Renal pelvis (tissue), 12 donors: ENCODE measurements around the gene ODR4. TPM values are rescaled to one million over a fixed set of nuclear protein-coding genes. Genes with fewer than 3 reads are reported as not detected.
A peak's percentile ranks its signal among the peaks of the same experiment; 100 is the strongest.
"Not testable (repeated sequence)": the region's sequence is repeated elsewhere in the genome, so short reads cannot be mapped to it uniquely, and the experiment has no call there.

ENCODE experiments used
- DNase-seq: peaks from one replicate; pipeline ENCODE4 v3.0.0-alpha.2; 2013
- long read RNA-seq, 16 experiments: transcript quantifications; one replicate each; lab custom pipeline, GENCODE V29; 2026
- polyA plus RNA-seq, 3 donors: library from polyadenylated mRNA; unstranded; fragments of 120-200 nt; gene quantifications; one replicate each; pipeline ENCODE4 v1.2.1, GENCODE V29; 2013; ENCODE audit not compliant: insufficient read length in 3 of 3

ODR4 gene
- polyA plus RNA-seq, result 10 to 100 TPM; 25.4 to 35.3 (median 29.6) TPM
- long read RNA-seq, donor 1, partial matches to known transcripts, result 6 of 12 reads
- long read RNA-seq, donor 1, other reads (novel, unspliced or antisense), result 5 of 12 reads
- long read RNA-seq, donor 2, partial matches to known transcripts, result 8 of 8 reads
- long read RNA-seq, donor 2, other reads (novel, unspliced or antisense), result 0 of 8 reads
- long read RNA-seq, donor 3, result 0 reads
- long read RNA-seq, donor 4, partial matches to known transcripts, result 11 of 12 reads
- long read RNA-seq, donor 4, other reads (novel, unspliced or antisense), result 0 of 12 reads
- long read RNA-seq, donor 5, result 0 reads
- long read RNA-seq, donor 6, partial matches to known transcripts, result 0 of 1 reads
- long read RNA-seq, donor 6, other reads (novel, unspliced or antisense), result 0 of 1 reads
- long read RNA-seq, donor 7, partial matches to known transcripts, result 6 of 8 reads
- long read RNA-seq, donor 7, other reads (novel, unspliced or antisense), result 0 of 8 reads
- long read RNA-seq, donor 8, result 0 reads
- long read RNA-seq, donor 9, partial matches to known transcripts, result 23 of 29 reads
- long read RNA-seq, donor 9, other reads (novel, unspliced or antisense), result 6 of 29 reads
- long read RNA-seq, donor 10, partial matches to known transcripts, result 6 of 7 reads
- long read RNA-seq, donor 10, other reads (novel, unspliced or antisense), result 0 of 7 reads
- long read RNA-seq, donor 11, partial matches to known transcripts, result 0 of 1 reads
- long read RNA-seq, donor 11, other reads (novel, unspliced or antisense), result 0 of 1 reads
- long read RNA-seq, donor 12, partial matches to known transcripts, result 9 of 10 reads
- long read RNA-seq, donor 12, other reads (novel, unspliced or antisense), result 0 of 10 reads
- long read RNA-seq, donor 13, partial matches to known transcripts, result 0 of 1 reads
- long read RNA-seq, donor 13, other reads (novel, unspliced or antisense), result 0 of 1 reads
- long read RNA-seq, donor 14, result 0 reads
- long read RNA-seq, donor 15, partial matches to known transcripts, result 5 of 7 reads
- long read RNA-seq, donor 15, other reads (novel, unspliced or antisense), result 0 of 7 reads
- long read RNA-seq, donor 16, partial matches to known transcripts, result 5 of 5 reads
- long read RNA-seq, donor 16, other reads (novel, unspliced or antisense), result 0 of 5 reads

DNA sequence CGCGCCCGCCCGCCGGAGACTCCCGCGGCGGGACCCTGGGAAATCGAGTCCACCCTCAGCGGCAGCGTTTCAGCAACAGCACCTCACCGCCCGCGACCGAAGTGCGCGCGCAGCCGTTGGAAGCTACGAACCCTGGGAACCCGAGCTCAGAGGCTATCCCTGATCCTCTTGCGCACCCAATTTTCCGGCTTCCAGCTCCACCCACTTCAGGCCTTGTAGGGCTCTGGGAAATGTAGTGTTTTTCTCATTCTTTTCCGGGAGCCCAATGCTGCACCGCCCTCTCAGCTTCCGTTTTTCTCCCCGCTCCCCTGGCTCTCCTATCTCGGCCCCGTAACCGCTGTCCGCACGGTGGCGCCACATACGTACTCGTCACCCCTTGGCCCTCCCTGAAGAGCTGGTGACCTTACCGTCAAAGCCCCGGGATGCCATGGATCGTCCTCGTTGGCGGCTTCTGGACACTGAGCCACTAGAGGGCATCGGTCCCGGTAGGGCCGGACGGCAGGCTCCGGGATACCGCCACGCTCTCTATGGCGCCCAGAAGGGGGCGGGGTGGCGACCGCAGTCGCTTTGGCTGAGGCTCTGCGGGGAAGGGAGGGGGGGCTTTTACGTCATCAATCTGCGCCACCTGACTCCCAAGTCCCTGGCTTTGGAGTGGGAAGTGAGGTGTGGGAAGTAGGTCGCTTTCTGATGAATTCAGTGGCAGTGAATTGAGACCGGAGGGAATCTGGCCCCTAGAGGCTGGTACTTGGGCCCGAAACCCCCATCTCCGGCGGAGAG is at the start of gene ODR4, which contains the start of gene TPR:
Gene ODR4, plus strand, starts transcription at position 687 of the 777 bp plus-strand sequence. CDS start 3,948 bp downstream, outside the sequence.
Gene TPR, minus strand, starts transcription at position 102 of the 777 bp plus-strand sequence. CDS start 225 bp downstream, outside the sequence.
- peak; percentile 99 for DNase-seq

DNA sequence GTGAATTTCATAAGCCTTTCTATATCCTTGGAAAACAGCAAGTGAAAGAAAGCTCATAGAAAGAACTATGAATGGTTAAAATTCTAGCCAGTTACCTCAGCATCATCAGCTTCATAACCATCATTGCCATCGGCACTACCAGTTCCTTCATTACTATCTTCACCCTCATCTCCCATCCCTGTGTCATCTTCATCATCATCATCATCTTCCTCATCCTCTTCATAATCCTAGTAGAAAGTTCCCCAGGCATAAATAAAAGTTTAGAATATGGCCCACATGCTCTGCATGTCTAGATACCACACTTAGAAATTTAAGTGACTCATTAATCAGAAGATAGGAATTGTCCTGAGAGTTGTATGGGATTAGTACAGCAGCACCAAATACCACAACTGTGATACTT is 49.6 kb upstream of the ODR4 start:
- DNase-seq, result no peak

DNA sequence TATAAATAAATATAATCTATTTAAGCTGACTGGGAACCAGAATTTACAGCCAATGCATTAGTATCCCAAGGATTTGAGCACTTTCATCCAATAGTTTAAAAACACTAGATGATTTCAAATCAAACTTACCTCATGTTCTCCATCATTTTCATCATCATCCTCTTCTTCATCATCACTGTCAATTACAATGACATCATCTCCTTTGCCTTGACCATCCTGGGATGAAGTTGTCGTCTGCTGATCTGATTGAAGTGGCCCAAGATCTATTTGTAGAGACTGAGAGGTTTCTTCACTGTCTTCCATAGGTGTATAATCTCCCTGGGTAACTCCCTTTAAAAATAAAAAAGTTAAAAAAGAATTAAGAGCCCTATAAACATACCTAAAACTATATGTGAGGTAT is 48.3 kb upstream of the ODR4 start:
- DNase-seq, result no peak

DNA sequence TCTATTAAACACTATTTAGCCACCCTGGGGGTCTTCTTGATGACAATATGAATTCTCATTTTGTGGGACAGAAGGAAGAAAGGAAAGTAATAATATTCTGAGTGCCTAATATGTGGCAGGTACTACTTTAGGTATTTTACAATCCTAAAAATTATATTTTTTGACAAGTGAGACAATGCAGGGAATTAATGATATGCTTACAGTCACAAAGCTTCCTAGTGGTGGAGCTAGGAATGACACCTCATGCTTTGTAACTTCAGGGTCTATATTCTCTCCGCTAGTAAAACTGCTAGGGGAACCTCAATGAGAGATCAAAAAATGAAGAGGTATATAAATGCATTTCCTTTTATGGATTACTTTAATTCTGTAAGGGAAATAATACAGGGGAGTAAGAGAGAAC is 44.9 kb upstream of the ODR4 start:
- no peak for DNase-seq

DNA sequence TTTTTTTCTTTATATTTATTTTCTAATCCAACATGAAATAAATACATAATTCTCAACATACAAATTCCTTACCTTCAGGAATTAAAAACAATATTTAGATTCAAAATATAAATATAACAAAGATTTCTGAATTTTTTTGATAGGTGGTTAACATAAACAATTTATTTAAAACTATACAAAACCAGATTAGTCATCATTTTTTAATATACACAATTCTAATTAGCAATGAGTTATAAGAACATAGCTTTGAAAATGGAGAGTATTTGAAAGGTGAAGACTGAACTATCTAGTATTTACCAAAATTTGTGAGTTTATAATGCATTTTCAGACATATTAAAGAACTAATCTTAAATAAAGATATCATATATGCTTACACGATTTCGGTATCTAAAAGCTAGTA is 38.1 kb upstream of the ODR4 start:
- no peak for DNase-seq

DNA sequence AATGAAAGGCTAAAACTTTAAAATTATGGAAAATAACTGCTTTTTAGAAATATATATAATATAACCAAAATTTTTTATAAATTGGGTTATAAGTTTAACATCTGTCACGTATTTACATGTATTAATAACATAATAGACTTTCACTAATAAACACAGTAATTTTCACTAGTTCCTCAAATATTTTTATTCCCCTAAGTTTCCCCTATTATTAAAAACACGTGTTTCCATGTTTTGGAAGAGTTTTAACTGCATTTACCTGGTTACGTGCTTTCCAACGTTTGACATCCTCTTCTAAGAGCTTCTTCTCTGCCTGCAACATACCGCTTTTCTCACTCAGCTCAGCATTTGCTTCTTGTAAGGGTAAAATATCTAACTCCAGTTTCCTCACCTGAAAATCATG is 34.9 kb upstream of the ODR4 start:
- DNase-seq, result no peak

DNA sequence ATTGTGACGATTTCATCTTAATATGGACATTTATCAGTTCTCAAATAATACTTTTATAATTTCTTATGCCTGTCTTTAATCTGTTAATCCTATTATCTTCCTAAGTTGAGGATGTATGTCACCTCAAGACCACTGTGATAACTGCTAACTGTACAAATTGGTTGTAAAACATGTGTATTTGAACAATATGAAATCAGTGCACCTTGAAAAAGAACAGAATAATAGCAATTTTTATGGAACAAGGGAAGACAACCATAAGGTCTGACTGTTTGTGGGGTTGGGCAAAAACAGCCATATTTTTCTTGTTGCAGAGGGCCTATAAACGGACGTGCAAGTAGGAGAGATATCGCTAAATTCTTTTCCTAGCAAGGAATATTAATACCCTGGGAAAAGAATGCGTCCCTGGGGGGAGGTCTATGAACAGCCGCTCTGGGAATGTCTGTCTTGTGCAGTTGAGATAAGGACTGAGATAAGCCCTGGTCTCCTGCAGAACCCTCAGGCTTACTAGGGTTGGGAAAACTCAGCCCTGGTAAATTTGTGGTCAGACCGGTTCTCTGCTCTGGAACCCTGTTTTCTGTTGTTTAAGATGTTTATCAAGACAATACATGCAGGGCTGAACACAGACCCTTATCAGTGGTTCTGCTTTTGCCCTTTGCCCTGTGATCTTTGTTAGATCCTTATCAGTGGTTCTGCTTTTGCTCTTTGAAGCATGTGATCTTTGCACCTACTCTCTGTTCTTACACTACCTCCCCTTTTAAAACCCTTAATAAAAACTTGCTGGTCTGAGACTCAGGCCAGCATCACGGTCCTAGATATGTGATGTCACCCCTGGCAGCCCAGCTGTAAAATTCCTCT is 27.6 kb upstream of the ODR4 start:
- DNase-seq, result not testable (repeated sequence)

DNA sequence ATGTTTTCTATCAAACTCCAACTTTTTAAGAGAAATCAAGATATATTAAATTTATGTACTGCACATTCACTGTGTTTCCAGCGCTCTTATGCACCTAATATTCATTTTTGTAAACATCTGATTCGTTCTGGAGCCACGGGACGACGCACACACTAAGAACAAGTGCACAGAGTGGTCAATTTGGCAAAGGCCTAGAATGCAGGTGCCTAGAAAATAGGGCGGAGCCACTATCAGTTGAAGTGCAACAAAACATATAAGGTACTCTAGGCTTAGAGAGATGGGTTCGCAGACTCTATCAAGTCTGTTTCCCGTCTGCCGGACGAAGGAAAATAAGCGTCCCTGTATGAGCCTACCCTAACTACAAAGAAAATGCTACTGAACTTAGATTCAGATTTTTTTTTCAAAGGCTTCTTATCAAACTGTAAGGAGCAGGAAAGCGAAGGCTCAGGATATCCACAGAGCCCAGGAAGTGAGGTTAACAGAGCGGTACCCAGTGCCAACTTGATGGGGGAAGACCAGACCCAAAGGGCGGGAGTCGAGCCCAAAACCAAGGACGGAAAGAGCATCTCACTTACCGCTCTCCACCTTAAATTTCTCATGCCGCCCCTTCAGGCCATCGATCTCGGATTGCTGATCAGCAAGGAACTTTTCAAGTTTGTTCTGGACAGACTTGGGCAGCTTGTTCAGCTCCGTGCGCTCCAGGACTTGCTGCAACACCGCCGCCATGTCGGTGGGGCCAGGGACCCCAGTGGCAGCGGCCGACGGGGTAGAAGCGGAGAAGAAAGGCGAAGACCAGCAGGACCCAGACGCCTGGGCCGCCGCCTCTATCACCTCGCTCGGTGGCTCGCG is 1.1 kb upstream of the ODR4 start:
- peak; percentile 33 for DNase-seq

DNA sequence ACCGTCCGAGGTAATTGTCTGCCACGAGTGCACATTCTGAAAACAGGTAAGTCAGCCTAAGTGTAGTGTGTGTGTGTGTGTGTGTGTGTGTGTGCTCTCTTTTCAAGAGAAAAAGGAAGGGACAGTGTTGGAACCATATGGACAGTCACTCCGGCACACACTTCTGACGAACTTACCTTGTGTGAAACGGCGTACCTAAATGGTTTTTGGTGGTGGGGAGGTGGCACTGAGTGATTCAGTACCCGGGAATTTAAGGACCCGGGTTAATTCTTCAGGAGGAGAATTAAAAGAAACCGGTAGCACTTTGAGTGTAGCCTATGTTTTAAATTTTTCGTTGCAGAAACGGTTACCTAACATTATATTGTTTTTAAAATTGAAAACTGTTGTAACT is 286 bp downstream of the ODR4 start:
- no peak for DNase-seq

DNA sequence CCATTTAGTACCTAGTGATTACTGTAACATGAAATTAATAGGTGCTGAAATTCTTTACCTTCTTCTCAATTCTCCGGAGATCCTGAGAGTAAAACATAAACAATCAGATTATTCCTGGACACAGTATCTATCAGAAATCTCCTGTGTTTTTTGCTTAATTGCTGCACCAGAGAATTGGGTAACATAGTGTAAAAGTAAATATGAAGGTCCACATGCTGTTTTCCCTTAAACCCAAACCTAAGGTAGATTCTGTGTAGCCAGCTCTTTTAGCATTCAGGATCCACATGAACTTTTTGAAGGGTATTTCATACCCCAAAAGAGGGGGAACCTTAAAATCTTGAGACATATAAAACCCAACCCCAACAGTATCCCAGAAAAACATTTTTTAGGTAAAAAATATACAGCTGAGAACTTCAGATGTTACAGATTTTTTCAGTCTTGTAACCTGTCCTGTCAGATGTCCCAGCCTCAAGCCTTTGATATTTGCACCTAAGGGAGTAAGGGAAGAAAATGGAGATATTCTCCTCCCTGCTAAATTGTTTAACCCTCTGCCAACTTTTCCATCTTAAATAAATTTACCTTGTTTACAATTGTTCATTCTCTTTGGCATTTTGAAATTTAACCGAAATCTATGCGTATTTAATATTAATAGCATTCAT is 11.2 kb downstream of the ODR4 start:
- DNase-seq, result no peak

DNA sequence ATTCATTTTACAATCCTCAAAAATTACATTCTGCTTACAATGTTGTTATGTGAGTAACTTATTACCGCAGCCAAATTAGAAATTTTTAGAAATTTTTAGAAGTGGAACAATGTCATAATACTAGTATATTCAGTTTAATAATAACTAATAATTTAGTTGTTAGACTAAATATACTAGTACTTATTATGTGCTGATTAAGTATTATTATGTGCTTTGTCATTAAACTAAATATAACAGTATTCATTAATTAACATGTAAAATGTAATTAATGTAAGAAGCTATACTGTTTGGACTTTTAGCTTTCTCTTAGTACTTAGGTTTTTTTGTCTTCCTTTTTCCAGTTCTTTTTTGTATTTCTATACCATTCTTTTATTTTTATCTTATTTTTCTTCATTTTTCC is 15.3 kb downstream of the ODR4 start:
- DNase-seq, result no peak

DNA sequence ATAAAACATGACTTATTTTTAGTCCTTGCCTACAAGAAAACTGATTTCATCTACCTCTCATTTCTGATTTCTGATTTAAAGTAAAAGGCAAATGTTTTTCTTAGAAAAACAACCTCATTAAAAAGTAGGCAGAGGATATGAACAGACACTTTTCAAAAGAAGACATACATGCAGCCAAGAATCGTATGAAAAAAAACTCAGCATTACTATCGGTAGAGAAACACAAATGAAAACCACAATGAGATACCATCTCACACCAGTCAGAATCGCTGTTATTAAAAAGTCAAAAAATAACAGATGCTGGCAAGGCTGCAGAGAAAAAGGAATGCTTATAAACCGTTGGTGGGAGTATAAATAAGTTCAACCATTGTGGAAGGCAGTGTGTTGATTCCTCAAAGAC is 16.2 kb downstream of the ODR4 start:
- no peak for DNase-seq

DNA sequence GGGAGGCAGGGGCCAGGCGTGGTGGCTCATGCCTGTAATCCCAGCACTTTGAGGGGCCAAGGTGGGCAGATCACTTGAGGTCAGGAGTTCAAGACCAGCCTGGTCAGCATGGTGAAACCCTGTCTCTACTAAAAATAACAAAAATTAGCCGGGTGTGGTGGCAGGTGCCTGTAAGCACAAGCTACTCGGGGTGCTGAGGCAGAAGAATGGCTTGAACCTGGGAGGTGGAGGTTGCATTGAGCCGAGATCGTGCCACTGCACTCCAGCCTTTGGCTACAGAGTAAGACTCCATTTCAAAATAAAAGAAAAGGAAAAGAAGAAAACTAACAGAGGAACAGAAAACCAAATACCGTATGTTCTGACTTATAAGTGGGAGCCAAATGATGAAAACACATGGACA is 17.1 kb downstream of the ODR4 start:
- not testable (repeated sequence) for DNase-seq

DNA sequence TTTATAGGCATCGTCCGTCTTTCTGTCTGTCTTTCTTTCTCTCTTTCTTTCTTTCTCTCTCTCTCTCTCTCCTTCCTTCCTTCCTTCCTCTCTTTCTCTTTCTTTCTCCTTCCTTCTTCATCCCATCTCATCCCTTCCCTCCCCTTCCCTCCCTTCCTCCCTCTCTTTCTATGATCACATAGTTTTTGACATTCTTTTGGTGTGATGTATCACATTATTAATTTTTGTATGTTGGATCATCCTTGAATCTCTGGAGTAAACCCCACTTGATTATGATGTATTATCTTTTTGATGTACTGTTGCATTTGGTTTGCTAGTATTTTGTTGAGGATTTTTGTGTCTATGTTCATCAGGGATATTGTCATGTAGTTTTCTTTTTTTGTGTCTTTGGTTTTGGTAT is 25.8 kb downstream of the ODR4 start:
- DNase-seq, result not testable (repeated sequence)

DNA sequence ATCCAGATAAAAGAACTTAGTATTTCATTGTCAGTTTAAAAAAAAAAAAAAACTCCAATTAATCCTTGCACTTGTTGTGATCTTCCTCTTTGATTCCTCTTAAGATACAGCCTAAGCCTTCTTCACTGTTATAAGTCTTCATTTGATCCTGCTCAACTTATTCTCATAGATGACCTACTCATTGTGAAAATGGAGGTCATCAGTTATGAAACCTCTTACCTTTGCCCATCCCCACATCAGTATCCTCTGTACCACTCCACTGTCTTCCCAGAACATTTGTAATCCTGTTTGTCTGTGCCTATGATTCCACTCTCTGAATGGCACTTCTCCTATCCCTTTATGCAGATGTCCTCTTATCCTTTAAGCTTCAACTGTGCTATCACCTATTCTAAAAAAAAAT is 28.0 kb downstream of the ODR4 start:
- no peak for DNase-seq

DNA sequence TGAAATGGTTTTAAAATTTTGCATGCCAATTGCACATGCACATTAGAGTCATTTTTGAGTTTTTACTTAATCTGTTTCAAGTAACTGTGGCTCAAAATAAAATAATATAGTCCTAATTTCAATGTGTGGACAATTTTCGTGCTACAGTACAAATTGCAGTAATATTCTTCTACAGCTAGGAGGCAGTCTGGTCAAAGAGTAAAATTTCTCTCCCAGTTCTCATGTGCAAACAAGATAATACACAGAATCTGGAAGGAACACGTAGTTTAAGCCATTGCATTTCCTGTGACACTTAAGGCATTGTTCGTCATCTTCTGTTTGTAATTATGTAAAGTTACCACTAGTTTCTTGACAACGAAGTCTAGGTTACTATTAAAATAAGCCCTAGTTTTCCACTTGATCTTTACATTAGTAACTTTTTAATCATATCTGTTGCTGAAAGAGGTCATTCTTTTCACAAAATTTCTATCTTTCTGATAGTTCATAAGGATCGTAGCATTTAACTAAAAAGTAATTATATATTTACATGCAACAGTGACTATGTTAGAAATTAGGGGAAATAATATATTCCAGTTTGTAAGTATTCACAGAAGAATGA is 28.9 kb downstream of the ODR4 start:
- no peak for DNase-seq

DNA sequence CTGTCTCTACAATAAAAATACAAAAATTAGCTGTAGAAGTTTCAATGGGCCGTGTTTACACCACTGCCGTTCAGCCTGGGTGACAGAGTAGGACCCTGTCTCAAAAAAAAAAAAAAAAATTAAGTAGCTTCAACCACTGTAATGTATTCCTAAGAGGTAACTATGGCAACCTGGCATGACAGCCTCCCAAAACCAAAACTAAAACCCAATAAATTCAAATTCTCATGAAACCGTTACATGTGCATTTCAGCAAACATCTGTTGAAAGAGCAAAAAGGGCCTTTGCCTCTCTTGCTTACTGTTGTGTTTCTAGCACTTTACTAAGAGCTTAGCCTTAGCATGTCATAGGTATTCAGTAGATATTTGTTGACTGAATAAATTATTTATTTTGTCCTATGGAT is 33.5 kb downstream of the ODR4 start:
- no peak for DNase-seq

DNA sequence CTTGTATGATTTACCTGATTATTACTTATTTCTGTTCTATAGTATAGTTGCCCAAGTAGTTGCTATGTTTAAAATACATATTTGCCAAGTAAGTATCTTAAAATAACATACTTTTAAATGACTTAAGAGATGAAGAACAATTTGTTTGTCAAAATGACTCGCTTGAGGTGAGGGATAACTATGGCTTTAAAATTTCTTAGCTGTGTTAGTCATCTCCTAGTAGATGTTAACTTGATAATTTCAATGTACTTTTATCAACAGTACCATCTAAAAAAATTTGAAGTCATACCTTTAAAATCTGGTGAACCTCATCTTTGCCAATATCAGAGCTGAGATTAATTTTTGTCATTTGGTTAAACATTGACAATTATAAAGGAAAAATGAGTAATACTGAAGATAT is 37.7 kb downstream of the ODR4 start:
- DNase-seq, result no peak

DNA sequence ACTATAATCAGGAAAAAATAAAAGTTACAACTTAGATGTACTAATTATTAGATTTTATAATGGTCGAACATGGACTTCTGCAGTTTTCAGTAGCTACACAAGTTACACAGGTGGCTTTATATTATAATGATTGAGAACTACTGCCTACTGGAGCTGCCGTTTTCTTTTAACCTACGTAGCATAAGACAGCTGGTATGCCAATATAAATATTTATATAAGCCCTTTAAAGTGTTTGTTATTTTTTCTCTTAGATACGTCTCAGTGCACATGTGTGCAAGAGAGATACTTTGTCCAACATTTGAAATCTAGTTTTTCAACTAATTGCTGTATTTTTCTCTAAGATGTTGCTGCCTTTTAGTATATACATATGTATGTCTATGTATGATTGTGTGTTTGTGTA is 42.9 kb downstream of the ODR4 start:
- DNase-seq, result no peak
